HUES48 (cell line): ENCODE data around the gene AFF4.
"Not testable (repeated sequence)": the region's sequence is repeated elsewhere in the genome, so short reads cannot be mapped to it uniquely, and the experiment has no call there.

Experiments used
- H3K27ac ChIP-seq: one replicate; pipeline ENCODE4 v1.7.0; 2013; ENCODE audit warnings: low read depth, low read length, inconsistent platforms
- H3K27me3 ChIP-seq: 2 replicates; pipeline ENCODE4 v1.6.1; 2013; ENCODE audit warnings: mild to moderate bottlenecking, low read length; ENCODE audit not compliant: control insufficient read depth, insufficient read depth
- H3K36me3 ChIP-seq: 2 replicates; pipeline ENCODE4 v1.6.1; 2013; ENCODE audit warnings: low read length; ENCODE audit not compliant: control insufficient read depth, insufficient read depth
- H3K4me1 ChIP-seq: 2 replicates; pipeline ENCODE4 v1.6.1; 2013; ENCODE audit warnings: mild to moderate bottlenecking, low read length; ENCODE audit not compliant: control insufficient read depth, insufficient read depth
- H3K4me3 ChIP-seq: 2 replicates; pipeline ENCODE4 v1.5.1; 2013; ENCODE audit warnings: mild to moderate bottlenecking, low read depth, low read length
- H3K9ac ChIP-seq: 2 replicates; pipeline ENCODE4 v1.6.1; 2013; ENCODE audit warnings: mild to moderate bottlenecking, low read depth, low read length, moderate library complexity
- H3K9me3 ChIP-seq: 2 replicates; pipeline ENCODE4 v1.6.1; 2013; ENCODE audit warnings: low read length; ENCODE audit not compliant: control insufficient read depth, insufficient read depth

The AFF4 gene

GRCh38 chr5:132979367-132979940 lies 16.0 kb upstream of the AFF4 start:
- Histone ChIP-seq H3K9me3 (no peaks in the 10 kb centered on the region; the same call in 1 of the 2 replicates), H3K4me1 (no peaks in the 10 kb centered on the region), H3K27ac (no peak overlapping the region), H3K9ac (no peak overlapping the region), H3K27me3 (no peaks in the 10 kb centered on the region), H3K36me3 (no peaks in the 10 kb centered on the region), H3K4me3 (no peak overlapping the region)

GRCh38 chr5:132976852-132977251 lies 13.4 kb upstream of the AFF4 start:
- Histone ChIP-seq H3K27me3 (no peaks in the 10 kb centered on the region), H3K9ac (no peak overlapping the region), H3K4me1 (no peaks in the 10 kb centered on the region)

GRCh38 chr5:132972436-132972828 lies 9.0 kb upstream of the AFF4 start:
- H3K4me3 ChIP-seq, H3K9me3 ChIP-seq, H3K27ac ChIP-seq, H3K27me3 ChIP-seq, H3K4me1 ChIP-seq, H3K36me3 ChIP-seq, H3K9ac ChIP-seq: not testable (repeated sequence)

More at GRCh38 chr5:132976852-132977251, 13.4 kb upstream of the AFF4 start:
- H3K27ac ChIP-seq: no peak overlapping the region
- no peaks in the 10 kb centered on the region for H3K36me3 ChIP-seq
- H3K9me3 ChIP-seq: no peaks in the 10 kb centered on the region; the same call in 1 of the 2 replicates
- no peak overlapping the region for H3K4me3 ChIP-seq

- Histone ChIP-seq H3K9ac (no peak overlapping the region), H3K4me3 (no peak overlapping the region), H3K27ac (no peak overlapping the region), H3K27me3 (no peaks in the 10 kb centered on the region), H3K36me3 (no peaks in the 10 kb centered on the region), H3K9me3 (no peaks in the 10 kb centered on the region), H3K4me1 (no peaks in the 10 kb centered on the region)
Observed at GRCh38 chr5:132971483-132972435, 8.3 kb upstream of the AFF4 start.

GRCh38 chr5:132965120-132965519 lies 1.7 kb upstream of the AFF4 start:
- H3K4me3 ChIP-seq: no peak overlapping the region
- H3K9me3 ChIP-seq: no peaks in the 10 kb centered on the region
- no peaks in the 10 kb centered on the region for H3K27me3 ChIP-seq
- no peak overlapping the region for H3K27ac ChIP-seq
- H3K36me3 ChIP-seq: no peaks in the 10 kb centered on the region
- H3K4me1 ChIP-seq: 0 out of 2 replicates have a peak, but pooled peaks cover 4% of the 10 kb centered on the region
- no peak overlapping the region for H3K9ac ChIP-seq

GRCh38 chr5:132962429-132963021 lies 909 bp downstream of the AFF4 start:
- Histone ChIP-seq H3K9me3 (no peaks in the 10 kb centered on the region), H3K9ac (peak overlapping the region; percentile 95), H3K36me3 (no peaks in the 10 kb centered on the region), H3K27me3 (no peaks in the 10 kb centered on the region), H3K27ac (peak overlapping the region; percentile 97), H3K4me3 (peak overlapping the region; percentile 99), H3K4me1 (0 out of 2 replicates have a peak, but pooled peaks cover 4% of the 10 kb centered on the region)

GRCh38 chr5:132961887-132962286 lies 1.5 kb downstream of the AFF4 start:
- Histone ChIP-seq H3K4me3 (peak overlapping the region; percentile 99), H3K9me3 (no peaks in the 10 kb centered on the region), H3K27ac (peak overlapping the region; percentile 97), H3K4me1 (0 out of 2 replicates have a peak, but pooled peaks cover 4% of the 10 kb centered on the region), H3K36me3 (no peaks in the 10 kb centered on the region), H3K9ac (peak overlapping the region; percentile 95), H3K27me3 (no peaks in the 10 kb centered on the region)

GRCh38 chr5:132961123-132961815 lies 2.2 kb downstream of the AFF4 start:
- not testable (repeated sequence) for H3K9me3 ChIP-seq, H3K27me3 ChIP-seq, H3K36me3 ChIP-seq, H3K27ac ChIP-seq, H3K9ac ChIP-seq, H3K4me1 ChIP-seq
- H3K4me3 ChIP-seq: peak overlapping the region; percentile 99

- H3K4me3 ChIP-seq, H3K9me3 ChIP-seq, H3K9ac ChIP-seq, H3K27me3 ChIP-seq, H3K4me1 ChIP-seq, H3K27ac ChIP-seq: not testable (repeated sequence)
- peaks cover 16% of the 10 kb centered on the region for H3K36me3 ChIP-seq
Observed at GRCh38 chr5:132956166-132956799, 7.2 kb downstream of the AFF4 start.

- no peaks in the 10 kb centered on the region for H3K27me3 ChIP-seq
- H3K4me3 ChIP-seq: no peak overlapping the region
- H3K27ac ChIP-seq: no peak overlapping the region
- H3K36me3 ChIP-seq: peaks cover 16% of the 10 kb centered on the region
- 0 out of 2 replicates have a peak, but pooled peaks cover under 1% of the 10 kb centered on the region for H3K4me1 ChIP-seq
- no peaks in the 10 kb centered on the region for H3K9me3 ChIP-seq
- H3K9ac ChIP-seq: no peak overlapping the region
Observed at GRCh38 chr5:132953710-132954109, 9.7 kb downstream of the AFF4 start.
